ENCODE measurements around the gene SNAPC4.

Gene SNAPC4

DNA sequence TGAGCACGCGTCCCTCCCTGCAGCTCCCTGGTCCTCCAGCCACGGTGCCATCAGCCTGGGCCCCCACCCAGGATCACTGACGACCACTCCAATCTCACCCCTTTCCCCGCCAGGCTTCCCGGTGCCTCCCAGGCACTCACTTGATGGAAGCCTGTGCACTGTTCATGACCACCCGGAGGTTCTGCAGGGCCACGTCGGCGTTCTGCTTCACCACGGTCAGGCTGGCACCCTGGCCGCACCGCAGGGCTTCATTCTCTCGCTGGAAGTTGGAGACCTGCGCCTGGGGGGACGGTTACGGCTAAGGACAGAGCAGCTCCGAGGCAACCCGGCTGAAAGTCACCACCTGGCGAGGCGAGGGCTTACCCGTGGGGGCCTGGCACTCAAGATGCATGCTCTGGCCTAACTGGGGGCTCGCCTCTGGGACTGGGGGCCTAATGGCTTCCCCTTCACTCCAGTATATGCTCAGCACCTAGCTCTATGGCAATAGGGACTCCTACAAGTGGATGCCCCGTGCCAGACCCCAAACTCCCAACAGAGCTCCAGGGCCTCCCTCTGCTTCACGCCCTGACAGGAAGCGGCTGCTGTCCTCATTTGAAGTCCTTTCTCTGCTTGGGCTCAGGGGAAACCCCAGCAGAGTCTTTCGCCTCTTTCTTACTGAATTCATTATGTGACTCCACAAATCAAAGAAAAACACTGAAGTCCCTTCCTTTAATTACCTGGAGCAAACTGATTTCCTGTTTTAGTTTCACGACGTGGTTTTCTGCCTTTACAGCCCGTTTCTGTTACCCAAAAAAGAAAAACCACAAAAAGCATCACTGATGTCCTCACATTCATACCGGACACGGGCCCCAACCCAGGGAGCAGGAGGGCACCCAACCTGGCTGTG is 4.2 kb upstream of the SNAPC4 start:
- DNase-seq (ENCODE audit: low spot score): peak; percentile 83
- TF ChIP-seq CTCF (IDR thresholded peaks at IDR 0.05; ENCODE audit: borderline replicate concordance, control extremely low read depth, extremely low read depth, insufficient read depth, missing control alignments): no peak
- in situ Hi-C loops (cut with MboI; ENCODE audit: low sequenced_read_pairs, unreplicated experiment): no loop called here

- in situ Hi-C loops (cut with MboI; ENCODE audit: low sequenced_read_pairs, unreplicated experiment): no loop called here
- no peak for TF ChIP-seq CTCF (IDR thresholded peaks at IDR 0.05; ENCODE audit: borderline replicate concordance, control extremely low read depth, extremely low read depth, insufficient read depth, missing control alignments)
- peak; percentile 85 for DNase-seq (ENCODE audit: low spot score)
Measured at GRCh38 chr9:136403538-136403914, 3.6 kb upstream of the SNAPC4 start.

GRCh38 chr9:136402067-136402466 is 2.1 kb upstream of the SNAPC4 start:
- in situ Hi-C loops (cut with MboI; ENCODE audit: low sequenced_read_pairs, unreplicated experiment): no loop called here
- TF ChIP-seq CTCF (IDR thresholded peaks at IDR 0.05; ENCODE audit: borderline replicate concordance, control extremely low read depth, extremely low read depth, insufficient read depth, missing control alignments): no peak
- no peak for DNase-seq (ENCODE audit: low spot score)

GRCh38 chr9:136401173-136401922 is 1.4 kb upstream of the SNAPC4 start:
- in situ Hi-C loops (cut with MboI; ENCODE audit: low sequenced_read_pairs, unreplicated experiment): no loop called here
- TF ChIP-seq CTCF (IDR thresholded peaks at IDR 0.05; ENCODE audit: borderline replicate concordance, control extremely low read depth, extremely low read depth, insufficient read depth, missing control alignments): no peak
- no peak for DNase-seq (ENCODE audit: low spot score)

DNA sequence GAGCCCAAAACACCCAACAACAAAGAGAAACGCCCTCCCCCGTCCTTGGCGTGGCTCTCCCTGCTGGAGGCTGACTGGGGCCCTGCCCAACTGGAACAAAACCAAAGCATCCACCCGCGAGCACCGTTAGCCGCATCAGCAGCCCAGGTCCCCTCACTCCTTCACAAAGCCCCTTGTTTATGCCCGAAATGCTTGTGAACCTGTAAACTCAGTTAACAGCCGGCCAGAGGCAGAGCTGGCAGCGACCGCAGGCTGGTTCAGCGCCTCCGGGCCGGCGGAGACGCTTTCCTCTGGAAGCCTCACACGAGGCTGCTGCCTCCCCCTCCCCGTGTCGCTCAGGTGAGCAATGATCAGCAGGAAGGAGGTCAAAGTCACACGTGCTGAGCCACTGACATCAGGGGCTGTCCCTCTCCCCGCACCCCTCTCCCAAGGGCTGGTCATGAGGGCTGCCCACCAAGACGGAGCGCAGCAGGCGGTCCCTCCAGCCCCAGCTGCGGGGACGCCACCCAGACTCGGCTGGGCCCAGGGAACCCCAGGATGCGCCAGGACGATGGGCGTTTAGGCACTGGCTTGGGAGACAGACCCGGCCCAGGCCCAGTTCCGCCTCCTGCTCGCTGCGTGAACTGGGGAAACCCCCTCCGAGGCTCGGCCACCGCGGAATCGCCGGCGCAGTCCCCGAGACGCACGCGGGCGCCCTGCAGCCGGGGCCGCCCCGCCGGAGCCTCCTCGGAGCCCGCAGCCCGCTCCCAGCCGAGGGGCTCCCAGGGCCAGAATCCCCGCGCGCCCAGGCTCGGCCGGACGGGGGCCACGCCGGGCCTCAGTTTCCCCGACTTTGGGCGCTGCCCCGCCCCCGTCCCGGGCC is 563 bp downstream of the SNAPC4 start:
- peak; percentile 71 for DNase-seq (ENCODE audit: low spot score)
- no peak for TF ChIP-seq CTCF (IDR thresholded peaks at IDR 0.05; ENCODE audit: borderline replicate concordance, control extremely low read depth, extremely low read depth, insufficient read depth, missing control alignments)
- in situ Hi-C loops (cut with MboI; ENCODE audit: low sequenced_read_pairs, unreplicated experiment): no loop called here

DNA sequence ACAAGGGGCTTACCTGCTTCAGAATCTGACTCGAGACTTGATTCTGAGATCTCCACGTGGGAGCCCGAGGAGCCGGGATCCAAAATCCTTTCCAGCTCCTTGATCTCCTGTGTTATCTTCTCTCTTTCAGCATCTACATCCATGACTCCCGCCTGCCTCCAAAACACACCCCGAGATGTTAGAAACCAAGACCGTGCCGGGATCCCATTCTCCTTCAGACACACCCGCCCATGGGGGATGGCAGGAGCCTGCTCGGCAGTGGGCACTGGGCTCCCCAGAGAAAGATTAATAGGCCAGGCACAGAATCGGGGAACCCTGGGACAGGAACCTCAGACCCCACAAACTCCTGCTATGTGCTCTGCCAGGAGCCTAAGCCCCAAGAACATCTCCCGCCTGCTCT is 1.7 kb downstream of the SNAPC4 start:
- no peak for DNase-seq (ENCODE audit: low spot score)
- in situ Hi-C loops (cut with MboI; ENCODE audit: low sequenced_read_pairs, unreplicated experiment): no loop called here
- no peak for TF ChIP-seq CTCF (IDR thresholded peaks at IDR 0.05; ENCODE audit: borderline replicate concordance, control extremely low read depth, extremely low read depth, insufficient read depth, missing control alignments)
